Liver (tissue), 9 donors: ENCODE results near the gene ZNF865. TPM values are rescaled to one million over a fixed set of nuclear protein-coding genes. Genes with fewer than 3 reads are reported as not detected.

ENCODE experiments used
- DNase-seq: peaks from one replicate; pipeline ENCODE4 v3.0.0-alpha.2; 2017; ENCODE audit warnings: low spot score
- H3K27ac ChIP-seq, 2 donors: one replicate each; pipeline ENCODE4 v1.7.0; 2013; ENCODE audit warnings: inconsistent platforms in 2 of 2, low read length in 2 of 2, control low read depth in 1 of 2, low read depth in 1 of 2, mild to moderate bottlenecking in 1 of 2
- H3K27me3 ChIP-seq, 4 donors: one replicate each; pipeline versions ENCODE4 v1.6.1 to v1.7.0; 2013; ENCODE audit warnings: low read length in 3 of 4, inconsistent platforms in 1 of 4, mild to moderate bottlenecking in 1 of 4, moderate library complexity in 1 of 4; ENCODE audit not compliant: control insufficient read depth in 4 of 4, insufficient read depth in 4 of 4
- H3K36me3 ChIP-seq, 4 donors: one replicate each; pipeline versions ENCODE4 v1.6.1 to v1.7.0; 2013; ENCODE audit warnings: low read length in 3 of 4, mild to moderate bottlenecking in 3 of 4, low read depth in 1 of 4, moderate library complexity in 1 of 4; ENCODE audit not compliant: control insufficient read depth in 4 of 4, insufficient read depth in 3 of 4
- H3K4me1 ChIP-seq, 4 donors: one replicate each; pipeline versions ENCODE4 v1.6.1 to v1.7.0; 2013; ENCODE audit warnings: low read length in 3 of 4, mild to moderate bottlenecking in 3 of 4, moderate library complexity in 1 of 4; ENCODE audit not compliant: control insufficient read depth in 4 of 4, insufficient read depth in 4 of 4
- H3K4me3 ChIP-seq, 3 donors: one replicate each; pipeline versions ENCODE4 v1.6.1 to v1.7.0; 2013; ENCODE audit warnings: low read length in 3 of 3, control low read depth in 1 of 3, low read depth in 1 of 3, mild to moderate bottlenecking in 1 of 3
- H3K9ac ChIP-seq, 2 donors: one replicate each; pipeline ENCODE4 v1.7.0; 2013; ENCODE audit warnings: low read length in 2 of 2, mild to moderate bottlenecking in 2 of 2, moderate library complexity in 2 of 2, control low read depth in 1 of 2, low read depth in 1 of 2
- H3K9me3 ChIP-seq, 4 donors: one replicate each; pipeline versions ENCODE4 v1.6.1 to v1.7.0; 2013; ENCODE audit warnings: low read length in 3 of 4; ENCODE audit not compliant: control insufficient read depth in 4 of 4
- CTCF ChIP-seq: fragments of 150-350 bp; IDR thresholded peaks from 2 replicates; pipeline ENCODE4 v1.5.1; 2017; ENCODE audit warnings: improper control_type of control experiment, low read depth, low read length; ENCODE audit not compliant: missing input control
- EGR1 ChIP-seq, 2 donors: IDR thresholded peaks; 2 replicates each; pipeline ENCODE4 v1.6.1; 2016 to 2018; ENCODE audit warnings: antibody characterized with exemption in 2 of 2, low read depth in 2 of 2
- FOXA2 ChIP-seq: IDR thresholded peaks from 2 replicates; pipeline ENCODE4 v1.6.1; 2016; ENCODE audit warnings: antibody characterized with exemption
- GABPA ChIP-seq, 2 donors: IDR thresholded peaks in 1 of 2; conservative IDR thresholded peaks in 1 of 2; 2 replicates each; pipeline ENCODE4 v1.6.1; 2016; ENCODE audit warnings: antibody characterized with exemption in 2 of 2, mild to moderate bottlenecking in 1 of 2, moderate library complexity in 1 of 2
- HNF4A ChIP-seq, 2 donors: conservative IDR thresholded peaks; 2 replicates each; pipeline ENCODE4 v1.6.1; 2016; ENCODE audit warnings: antibody characterized with exemption in 2 of 2, mild to moderate bottlenecking in 2 of 2
- RAD21 ChIP-seq, 2 donors: IDR thresholded peaks; 2 replicates each; pipeline ENCODE4 v1.6.1; 2016; ENCODE audit warnings: antibody characterized with exemption in 2 of 2, mild to moderate bottlenecking in 2 of 2
- RXRA ChIP-seq, 2 donors: IDR thresholded peaks; 2 replicates each; pipeline ENCODE4 v1.6.1; 2017 to 2018; ENCODE audit warnings: antibody characterized with exemption in 2 of 2, mild to moderate bottlenecking in 1 of 2
- ZBTB33 ChIP-seq: IDR thresholded peaks from 2 replicates; pipeline ENCODE4 v1.6.1; 2016; ENCODE audit warnings: antibody characterized with exemption
- WGBS: extraction: QIAGEN DNeasy Blood & Tissue Kit; methylation state at CpG from one replicate; pipeline ENCODE4 v1.1.7; 2013; 5-methylcytosine and 5-hydroxymethylcytosine counted together
- polyA plus RNA-seq, 2 donors: library from polyadenylated mRNA; stranded (reverse) in 1 of 2; unstranded in 1 of 2; fragments of 200-250 nt in 1 of 2; fragments of >200 nt in 1 of 2; fragmentation: Nextera tagmentation in 1 of 2; extraction: Ambion mirVana in 1 of 2; gene quantifications; one replicate each; pipeline versions ENCODE4 v1.2.1 to v1.2.3, GENCODE V29; 2013 to 2015
- total RNA-seq, 2 donors: library from RNA; depleted of rRNA; stranded (reverse); fragments of >200 nt; gene quantifications; one replicate each; pipeline ENCODE4 v1.2.3, GENCODE V29; 2014
- TF ChIP-seq, protein P1 (sequence below): IDR thresholded peaks from 2 replicates; pipeline ENCODE4 v1.6.1; 2016; ENCODE audit warnings: antibody characterized with exemption, mild to moderate bottlenecking
- TF ChIP-seq, protein P2 (sequence below): IDR thresholded peaks from 2 replicates; pipeline ENCODE4 v1.6.1; 2016; ENCODE audit warnings: antibody characterized with exemption
- donor health status: healthy.
- donor health status: healthy.
- donor health status: healthy.
- donor health status: healthy.
- donor health status: healthy.

Gene ZNF865
- total and polyA plus RNA-seq, 4 donors = 0.38 to 3.1 (median 1.6) TPM

DNA sequence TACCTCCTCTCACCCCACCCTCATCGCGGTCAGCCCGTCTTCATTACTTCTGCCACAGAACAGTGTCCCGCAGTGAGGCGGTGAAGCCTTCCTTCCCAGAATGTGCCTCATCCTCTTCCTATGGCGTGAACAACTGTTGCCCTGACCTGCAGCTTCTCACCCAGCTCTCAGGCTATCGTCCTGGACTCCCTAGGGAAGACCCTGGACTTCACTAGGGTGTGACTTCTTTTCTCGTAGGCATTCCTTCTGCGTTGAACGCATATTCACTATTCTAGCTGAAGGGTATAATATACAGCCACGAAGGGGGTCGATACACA is 982 bp downstream of the ZNF865 start:
- H3K36me3 ChIP-seq = peaks cover 0 to 8% (median 2%) of the 10 kb centered on the region in 4 donors
- no peak for DNase-seq
- H3K4me1 ChIP-seq = peaks cover 0 to 18% (median 16%) of the 10 kb centered on the region in 4 donors
- TF ChIP-seq CTCF = no peak
- no peak for TF ChIP-seq EGR1 (IDR thresholded peaks at IDR 0.05; ENCODE audit: low read depth in 2 of 2)
- TF ChIP-seq ZBTB33 = no peak
- TF ChIP-seq, protein P1, sequence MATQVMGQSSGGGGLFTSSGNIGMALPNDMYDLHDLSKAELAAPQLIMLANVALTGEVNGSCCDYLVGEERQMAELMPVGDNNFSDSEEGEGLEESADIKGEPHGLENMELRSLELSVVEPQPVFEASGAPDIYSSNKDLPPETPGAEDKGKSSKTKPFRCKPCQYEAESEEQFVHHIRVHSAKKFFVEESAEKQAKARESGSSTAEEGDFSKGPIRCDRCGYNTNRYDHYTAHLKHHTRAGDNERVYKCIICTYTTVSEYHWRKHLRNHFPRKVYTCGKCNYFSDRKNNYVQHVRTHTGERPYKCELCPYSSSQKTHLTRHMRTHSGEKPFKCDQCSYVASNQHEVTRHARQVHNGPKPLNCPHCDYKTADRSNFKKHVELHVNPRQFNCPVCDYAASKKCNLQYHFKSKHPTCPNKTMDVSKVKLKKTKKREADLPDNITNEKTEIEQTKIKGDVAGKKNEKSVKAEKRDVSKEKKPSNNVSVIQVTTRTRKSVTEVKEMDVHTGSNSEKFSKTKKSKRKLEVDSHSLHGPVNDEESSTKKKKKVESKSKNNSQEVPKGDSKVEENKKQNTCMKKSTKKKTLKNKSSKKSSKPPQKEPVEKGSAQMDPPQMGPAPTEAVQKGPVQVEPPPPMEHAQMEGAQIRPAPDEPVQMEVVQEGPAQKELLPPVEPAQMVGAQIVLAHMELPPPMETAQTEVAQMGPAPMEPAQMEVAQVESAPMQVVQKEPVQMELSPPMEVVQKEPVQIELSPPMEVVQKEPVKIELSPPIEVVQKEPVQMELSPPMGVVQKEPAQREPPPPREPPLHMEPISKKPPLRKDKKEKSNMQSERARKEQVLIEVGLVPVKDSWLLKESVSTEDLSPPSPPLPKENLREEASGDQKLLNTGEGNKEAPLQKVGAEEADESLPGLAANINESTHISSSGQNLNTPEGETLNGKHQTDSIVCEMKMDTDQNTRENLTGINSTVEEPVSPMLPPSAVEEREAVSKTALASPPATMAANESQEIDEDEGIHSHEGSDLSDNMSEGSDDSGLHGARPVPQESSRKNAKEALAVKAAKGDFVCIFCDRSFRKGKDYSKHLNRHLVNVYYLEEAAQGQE = no peak
- no peak for TF ChIP-seq HNF4A (conservative IDR thresholded peaks at IDR 0.05)
- H3K27me3 ChIP-seq = no peaks in the 10 kb centered on the region
- H3K27ac ChIP-seq = peak overlapping the region; percentile 92
- 25% methylated on average over 12 of the region's 12 CpGs for WGBS
- H3K9me3 ChIP-seq = no peaks in the 10 kb centered on the region
- H3K9ac ChIP-seq = no peak overlapping the region
- H3K4me3 ChIP-seq = peak overlapping the region; percentile 76 to 91 (median 91)

- Histone ChIP-seq H3K4me3 (no peak overlapping the region), H3K4me1 (peaks cover 0 to 18% (median 15%) of the 10 kb centered on the region in 4 donors), H3K27me3 (no peaks in the 10 kb centered on the region), H3K9ac (no peak overlapping the region), H3K27ac (no peak overlapping the region), H3K36me3 (peaks cover 0 to 8% (median 2%) of the 10 kb centered on the region in 4 donors), H3K9me3 (no peaks in the 10 kb centered on the region)
- no peak for DNase-seq
- WGBS = 80% methylated on average over 9 of the region's 9 CpGs
- TF ChIP-seq ZBTB33 (no peak), RAD21 (IDR thresholded peaks at IDR 0.05) (no peak), GABPA (IDR thresholded peaks at IDR 0.05 in 1 of 2, conservative IDR thresholded peaks at IDR 0.05 in 1 of 2) (no peak), EGR1 (IDR thresholded peaks at IDR 0.05; ENCODE audit: low read depth in 2 of 2) (no peak), RXRA (IDR thresholded peaks at IDR 0.05) (no peak), CTCF (no peak), FOXA2 (no peak)
- TF ChIP-seq, protein P2, sequence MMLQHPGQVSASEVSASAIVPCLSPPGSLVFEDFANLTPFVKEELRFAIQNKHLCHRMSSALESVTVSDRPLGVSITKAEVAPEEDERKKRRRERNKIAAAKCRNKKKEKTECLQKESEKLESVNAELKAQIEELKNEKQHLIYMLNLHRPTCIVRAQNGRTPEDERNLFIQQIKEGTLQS = no peak
Measured at GRCh38 chr19:55606817-55607216, 1.4 kb downstream of the ZNF865 start.
